Smooth muscle cell (in vitro differentiated cells): Measurements from ENCODE around the gene MLPH. TPM values are rescaled to one million over a fixed set of nuclear protein-coding genes. Genes with fewer than 3 reads are reported as not detected.

Experiments used
- DNase-seq: peaks from one replicate; lab custom pipeline; 2025; ENCODE audit not compliant: unreplicated experiment; lab: John Stamatoyannopoulos, UW
- H2AFZ ChIP-seq: fragments of 200-600 bp; sonication (generic); 2 replicates; pipeline ENCODE4 v1.6.0; 2016; ENCODE audit warnings: antibody characterized with exemption, low read depth, mild to moderate bottlenecking
- H3F3A ChIP-seq: fragments of 200-600 bp; sonication (generic); 2 replicates; pipeline ENCODE4 v1.6.0; 2017; ENCODE audit warnings: antibody characterized with exemption, low read depth
- H3K27ac ChIP-seq: fragments of 200-600 bp; sonication (generic); 2 replicates; pipeline ENCODE4 v1.5.1; 2016; ENCODE audit warnings: low read depth, mild to moderate bottlenecking
- H3K27me3 ChIP-seq: fragments of 200-600 bp; sonication (generic); 2 replicates; pipeline ENCODE4 v1.6.1; 2016; ENCODE audit warnings: low read depth, mild to moderate bottlenecking
- H3K36me3 ChIP-seq: fragments of 200-600 bp; sonication (generic); 2 replicates; pipeline ENCODE4 v1.5.1; 2016; ENCODE audit warnings: low read depth
- H3K4me1 ChIP-seq: fragments of 200-600 bp; sonication (generic); 2 replicates; pipeline ENCODE4 v1.5.1; 2016; ENCODE audit warnings: low read depth
- H3K4me2 ChIP-seq: fragments of 200-600 bp; sonication (generic); 2 replicates; pipeline ENCODE4 v1.6.0; 2016; ENCODE audit warnings: mild to moderate bottlenecking
- H3K4me3 ChIP-seq: fragments of 200-600 bp; sonication (generic); 2 replicates; pipeline ENCODE4 v1.5.1; 2016; ENCODE audit warnings: mild to moderate bottlenecking
- H3K79me2 ChIP-seq: fragments of 200-600 bp; sonication (generic); 2 replicates; pipeline ENCODE4 v1.6.0; 2016; ENCODE audit warnings: low read depth, mild to moderate bottlenecking
- H3K9ac ChIP-seq: fragments of 200-600 bp; sonication (generic); 2 replicates; pipeline ENCODE4 v1.6.0; 2016; ENCODE audit warnings: low read depth
- H3K9me3 ChIP-seq: fragments of 200-600 bp; sonication (generic); replicated peaks from 2 replicates; pipeline ENCODE4 v1.5.1; 2016; ENCODE audit warnings: low read depth
- H4K20me1 ChIP-seq: fragments of 200-600 bp; sonication (generic); 2 replicates; pipeline ENCODE4 v1.6.0; 2016; ENCODE audit warnings: low read depth
- WGBS: methylation state at CpG from one replicate; pipeline ENCODE4 v1.1.7; 2016; ENCODE audit warnings: low lambda C conversion rate; 5-methylcytosine and 5-hydroxymethylcytosine counted together
- polyA plus RNA-seq: library from polyadenylated mRNA; unstranded; fragments of >200 nt; fragmentation: Nextera tagmentation; extraction: Ambion mirVana; gene quantifications from 2 replicates; pipeline ENCODE4 v1.2.1, GENCODE V29; 2016
- total RNA-seq: library from RNA; depleted of rRNA; stranded (reverse); fragments of >200 nt; gene quantifications from 2 replicates; pipeline ENCODE4 v1.2.3, GENCODE V29; 2014
- TF ChIP-seq, protein P1 (sequence below): fragments of 200-600 bp; sonication (generic); IDR thresholded peaks from 2 replicates; pipeline ENCODE4 v1.5.1; 2017; ENCODE audit warnings: borderline replicate concordance, mild to moderate bottlenecking, antibody characterized with exemption; ENCODE audit not compliant: insufficient read depth, poor library complexity, severe bottlenecking

Gene MLPH
- total and polyA plus RNA-seq, 2 experiments from 2014 or later = 32.8 to 36.4 TPM

DNA sequence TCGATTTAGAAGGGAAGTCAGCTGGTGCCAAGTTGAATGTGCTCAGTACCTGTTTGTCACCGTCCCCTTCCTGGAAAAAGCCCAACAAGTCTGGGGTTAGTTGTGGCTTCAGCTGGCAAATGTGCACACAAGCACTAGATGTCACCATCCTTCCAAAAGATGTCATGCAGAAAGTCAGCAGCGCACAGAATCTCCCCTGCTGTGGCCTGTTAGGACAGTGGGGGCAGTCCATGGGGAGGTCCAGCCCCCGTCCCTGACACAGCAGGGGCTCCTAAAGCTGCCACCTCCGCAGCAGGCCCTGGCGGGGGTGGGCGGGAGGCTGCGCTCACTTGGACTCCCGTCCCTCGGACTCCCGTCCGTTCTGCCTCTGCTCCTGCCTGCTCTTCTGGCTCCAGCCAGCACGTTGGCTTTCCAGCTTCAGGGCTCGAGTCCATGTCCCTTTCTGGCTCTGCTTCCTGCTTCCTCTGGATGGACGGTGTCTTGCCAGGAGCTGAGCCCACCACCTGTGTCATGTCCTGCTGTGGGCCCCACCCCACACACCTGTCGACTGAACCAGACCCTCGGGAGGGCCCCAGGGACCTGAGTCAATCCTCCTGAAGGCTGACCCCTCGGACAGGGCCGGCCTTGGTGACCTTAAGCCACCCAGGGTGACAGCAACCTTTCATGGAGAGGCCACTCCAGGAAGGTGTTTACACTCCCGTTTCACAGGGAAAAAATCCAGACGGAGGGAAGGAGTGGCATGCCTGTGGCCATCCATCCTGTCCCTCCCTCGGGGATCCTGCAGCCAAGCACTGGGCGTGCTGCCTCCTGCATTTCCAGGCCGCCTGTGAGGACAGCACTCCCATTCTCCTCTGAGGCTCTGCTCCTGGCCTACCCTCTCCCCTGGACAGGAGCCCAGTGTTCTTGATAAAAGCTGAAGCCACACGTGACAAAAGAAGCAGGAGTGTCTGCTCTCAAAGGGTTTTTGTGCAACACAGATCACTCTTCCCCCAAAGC lies 95.0 kb downstream of the MLPH start:
- no peak for DNase-seq
- H3K9ac ChIP-seq = no peak overlapping the region
- TF ChIP-seq, protein P1, sequence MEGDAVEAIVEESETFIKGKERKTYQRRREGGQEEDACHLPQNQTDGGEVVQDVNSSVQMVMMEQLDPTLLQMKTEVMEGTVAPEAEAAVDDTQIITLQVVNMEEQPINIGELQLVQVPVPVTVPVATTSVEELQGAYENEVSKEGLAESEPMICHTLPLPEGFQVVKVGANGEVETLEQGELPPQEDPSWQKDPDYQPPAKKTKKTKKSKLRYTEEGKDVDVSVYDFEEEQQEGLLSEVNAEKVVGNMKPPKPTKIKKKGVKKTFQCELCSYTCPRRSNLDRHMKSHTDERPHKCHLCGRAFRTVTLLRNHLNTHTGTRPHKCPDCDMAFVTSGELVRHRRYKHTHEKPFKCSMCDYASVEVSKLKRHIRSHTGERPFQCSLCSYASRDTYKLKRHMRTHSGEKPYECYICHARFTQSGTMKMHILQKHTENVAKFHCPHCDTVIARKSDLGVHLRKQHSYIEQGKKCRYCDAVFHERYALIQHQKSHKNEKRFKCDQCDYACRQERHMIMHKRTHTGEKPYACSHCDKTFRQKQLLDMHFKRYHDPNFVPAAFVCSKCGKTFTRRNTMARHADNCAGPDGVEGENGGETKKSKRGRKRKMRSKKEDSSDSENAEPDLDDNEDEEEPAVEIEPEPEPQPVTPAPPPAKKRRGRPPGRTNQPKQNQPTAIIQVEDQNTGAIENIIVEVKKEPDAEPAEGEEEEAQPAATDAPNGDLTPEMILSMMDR = peak; percentile 53
- H3K79me2 ChIP-seq = no peaks in the 10 kb centered on the region
- no peak overlapping the region for H3K4me3 ChIP-seq
- no peak overlapping the region for H3K27ac ChIP-seq
- H2AFZ ChIP-seq = no peak overlapping the region
- WGBS = 57% methylated on average over 23 of the region's 25 CpGs
- no peaks in the 10 kb centered on the region for H4K20me1 ChIP-seq
- no peaks in the 10 kb centered on the region for H3K9me3 ChIP-seq
- H3F3A ChIP-seq = no peaks in the 10 kb centered on the region
- no peaks in the 10 kb centered on the region for H3K36me3 ChIP-seq
- H3K27me3 ChIP-seq = no peaks in the 10 kb centered on the region
- peaks cover 5% of the 10 kb centered on the region for H3K4me1 ChIP-seq
- H3K4me2 ChIP-seq = peak overlapping the region; percentile 74

DNA sequence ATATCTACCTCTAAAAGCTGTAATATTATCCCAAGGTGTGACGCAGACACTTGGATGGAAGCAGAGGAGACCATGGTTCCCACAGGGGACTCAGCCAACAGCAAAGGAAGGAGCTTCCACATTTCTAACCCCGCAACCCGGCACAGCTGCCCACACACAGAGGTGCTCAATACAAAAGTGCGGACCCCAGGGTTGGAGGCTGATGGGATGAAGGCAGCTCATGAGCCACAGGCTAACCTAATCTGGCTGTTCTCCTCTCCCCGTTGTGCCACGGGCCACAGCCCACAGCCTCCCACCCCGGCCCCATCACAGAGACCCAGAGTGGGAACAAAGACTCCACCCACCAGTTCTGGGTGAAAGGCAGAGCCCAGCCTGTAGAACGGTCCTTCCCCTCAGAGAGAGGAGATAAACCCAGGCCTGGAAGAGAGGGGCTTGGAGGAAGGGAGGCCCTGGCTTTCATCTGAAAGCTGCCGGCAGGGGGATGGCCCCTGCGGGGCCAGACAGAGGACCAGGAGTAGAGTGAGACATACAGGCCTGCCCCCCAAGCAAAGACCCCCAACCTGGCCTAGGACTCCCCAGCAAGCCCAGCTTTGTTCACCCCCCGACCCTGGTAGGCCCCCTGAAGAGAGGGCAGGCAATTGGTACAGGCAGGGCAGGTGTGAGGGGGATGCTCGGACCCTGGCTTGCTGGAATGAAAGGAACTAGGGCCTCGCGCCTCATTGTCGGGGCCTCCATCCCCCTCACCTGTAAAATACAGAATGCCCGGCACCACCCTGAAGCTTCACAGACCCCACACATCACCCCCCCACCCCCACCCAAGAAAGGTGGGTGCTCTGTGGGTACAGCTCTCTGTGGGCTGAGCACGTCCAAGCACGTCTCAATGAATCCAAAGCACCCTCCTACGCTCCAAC lies 96.6 kb downstream of the MLPH start:
- no peaks in the 10 kb centered on the region for H3K79me2 ChIP-seq
- WGBS = 82% methylated on average over 14 of the region's 19 CpGs
- no peaks in the 10 kb centered on the region for H3K9me3 ChIP-seq
- H3K4me1 ChIP-seq = peaks cover 5% of the 10 kb centered on the region
- no peaks in the 10 kb centered on the region for H4K20me1 ChIP-seq
- H3K9ac ChIP-seq = no peak overlapping the region
- H2AFZ ChIP-seq = no peak overlapping the region
- DNase-seq = no peak
- TF ChIP-seq, protein P1 = no peak
- H3K4me3 ChIP-seq = no peak overlapping the region
- H3K27me3 ChIP-seq = no peaks in the 10 kb centered on the region
- H3K27ac ChIP-seq = no peak overlapping the region
- no peak overlapping the region for H3K4me2 ChIP-seq
- no peaks in the 10 kb centered on the region for H3F3A ChIP-seq
- no peaks in the 10 kb centered on the region for H3K36me3 ChIP-seq

DNA sequence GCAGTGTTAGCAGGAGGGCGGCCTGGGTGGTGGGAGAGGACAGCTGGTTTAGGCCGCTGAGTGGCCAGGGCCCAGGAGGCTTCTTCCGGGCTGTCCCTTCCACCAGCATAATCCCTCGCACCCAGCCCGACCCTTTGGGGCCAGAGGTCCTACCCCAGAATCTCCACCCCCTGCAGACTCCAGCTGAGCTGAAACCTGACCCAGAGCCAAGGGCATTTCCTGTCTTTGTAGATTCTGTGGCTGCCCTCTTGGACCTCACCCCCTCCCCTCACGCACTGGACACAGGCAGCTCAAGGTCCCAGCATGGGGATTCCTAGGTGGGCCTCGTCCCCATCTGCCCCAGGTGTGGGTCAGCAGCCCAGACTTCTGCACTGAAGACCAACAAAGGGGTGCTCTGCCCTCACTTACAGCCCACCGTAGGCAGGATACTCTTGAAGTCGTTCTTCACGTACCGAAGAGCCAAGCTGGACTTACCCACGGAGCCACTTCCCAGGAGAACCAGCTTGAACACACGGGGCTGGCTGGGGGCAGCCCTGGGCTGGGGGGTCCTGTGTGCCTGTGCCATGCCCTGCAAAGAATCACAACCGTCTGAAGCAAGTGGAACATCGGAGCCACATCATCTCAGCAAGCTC lies 98.7 kb downstream of the MLPH start:
- no peak for DNase-seq
- Histone ChIP-seq H4K20me1 (no peaks in the 10 kb centered on the region), H2AFZ (no peak overlapping the region), H3K27me3 (no peaks in the 10 kb centered on the region), H3K4me3 (no peak overlapping the region), H3K4me2 (no peak overlapping the region), H3K9ac (no peak overlapping the region), H3K9me3 (no peaks in the 10 kb centered on the region), H3K4me1 (peaks cover 5% of the 10 kb centered on the region), H3K36me3 (no peaks in the 10 kb centered on the region), H3K79me2 (no peaks in the 10 kb centered on the region), H3F3A (no peaks in the 10 kb centered on the region), H3K27ac (no peak overlapping the region)
- WGBS = 82% methylated on average over 15 of the region's 15 CpGs
- TF ChIP-seq, protein P1 = no peak
